ENCODE results near the gene SLC6A18.
"Not testable (repeated sequence)": the region's sequence is repeated elsewhere in the genome, so short reads cannot be mapped to it uniquely, and the experiment has no call there.

Gene SLC6A18

GRCh38 chr5:1275397-1276391, 50.5 kb downstream of the SLC6A18 start:
- not testable (repeated sequence) for DNase-seq (ENCODE audit: low spot score)

GRCh38 chr5:1276930-1277329, 51.7 kb downstream of the SLC6A18 start:
- no peak for DNase-seq (ENCODE audit: low spot score)

- DNase-seq (ENCODE audit: low spot score) = no peak
These were observed 52.1 kb downstream of the SLC6A18 start for GRCh38 chr5:1277331-1277730.

GRCh38 chr5:1277781-1278180, 52.6 kb downstream of the SLC6A18 start:
- DNase-seq (ENCODE audit: low spot score) = no peak

GRCh38 chr5:1278216-1278615, 53.0 kb downstream of the SLC6A18 start:
- DNase-seq (ENCODE audit: low spot score) = no peak

GRCh38 chr5:1278656-1279442, 53.7 kb downstream of the SLC6A18 start:
- no peak for DNase-seq (ENCODE audit: low spot score)

GRCh38 chr5:1279443-1280151, 54.4 kb downstream of the SLC6A18 start:
- no peak for DNase-seq (ENCODE audit: low spot score)

GRCh38 chr5:1280177-1281037, 55.2 kb downstream of the SLC6A18 start:
- DNase-seq (ENCODE audit: low spot score) = no peak

GRCh38 chr5:1281038-1281882, 56.1 kb downstream of the SLC6A18 start:
- DNase-seq (ENCODE audit: low spot score) = no peak

- no peak for DNase-seq (ENCODE audit: low spot score)
These were observed 57.2 kb downstream of the SLC6A18 start for GRCh38 chr5:1282131-1282992.

GRCh38 chr5:1282993-1283728, 58.0 kb downstream of the SLC6A18 start:
- not testable (repeated sequence) for DNase-seq (ENCODE audit: low spot score)

GRCh38 chr5:1283729-1284041, 58.5 kb downstream of the SLC6A18 start:
- not testable (repeated sequence) for DNase-seq (ENCODE audit: low spot score)

- DNase-seq (ENCODE audit: low spot score) = not testable (repeated sequence)
These were observed 59.3 kb downstream of the SLC6A18 start for GRCh38 chr5:1284336-1284970.

GRCh38 chr5:1285141-1285540, 60.0 kb downstream of the SLC6A18 start:
- DNase-seq (ENCODE audit: low spot score) = no peak

- DNase-seq (ENCODE audit: low spot score) = no peak
These were observed 60.7 kb downstream of the SLC6A18 start for GRCh38 chr5:1285883-1286291.

GRCh38 chr5:1288439-1289335, 63.5 kb downstream of the SLC6A18 start:
- no peak for DNase-seq (ENCODE audit: low spot score)

- not testable (repeated sequence) for DNase-seq (ENCODE audit: low spot score)
These were observed 64.4 kb downstream of the SLC6A18 start for GRCh38 chr5:1289559-1289958.
